Chondrocyte (in vitro differentiated cells): ENCODE data around the gene TAS1R3. TPM values are rescaled to one million over a fixed set of nuclear protein-coding genes. Genes with fewer than 3 reads are reported as not detected.

Experiments
- DNase-seq: peaks from one replicate; pipeline ENCODE4 v3.0.0; 2021; ENCODE audit warnings: mixed read lengths, low spot score
- H3K27ac Mint-ChIP-seq: one replicate; pipeline ENCODE4 v1.8.0; 2021; ENCODE audit warnings: mild to moderate bottlenecking, moderate library complexity, mixed read lengths; ENCODE audit not compliant: unreplicated experiment
- H3K27me3 Mint-ChIP-seq: 2 replicates; pipeline ENCODE4 v1.8.0; 2021; ENCODE audit warnings: low read depth, mixed read lengths
- H3K36me3 Mint-ChIP-seq: 2 replicates; pipeline ENCODE4 v1.8.0; 2021; ENCODE audit warnings: low read depth, mixed read lengths
- H3K4me1 Mint-ChIP-seq: 2 replicates; pipeline ENCODE4 v1.8.0; 2021; ENCODE audit warnings: low read depth, mild to moderate bottlenecking, mixed read lengths
- H3K4me3 Mint-ChIP-seq: one replicate; pipeline ENCODE4 v1.8.0; 2021; ENCODE audit warnings: mild to moderate bottlenecking, moderate library complexity, mixed read lengths; ENCODE audit not compliant: unreplicated experiment
- H3K9me3 Mint-ChIP-seq: 2 replicates; pipeline ENCODE4 v1.8.0; 2021; ENCODE audit warnings: low read depth, mixed read lengths
- CTCF ChIP-seq: fragments of 200-600 bp; sonication (generic); IDR thresholded peaks from 2 replicates; pipeline ENCODE4 v1.5.0; 2021; ENCODE audit warnings: antibody characterized with exemption, mild to moderate bottlenecking, moderate library complexity
- total RNA-seq: library from RNA; stranded (reverse); gene quantifications from 3 replicates; pipeline ENCODE4 v1.2.1, GENCODE V29; 2021

TAS1R3 gene
- total RNA-seq, 1 donor from 2014 or later: 0.37 TPM

- Mint-ChIP-seq H3K9me3 (no peaks in the 10 kb centered on the region), H3K27ac (no peak overlapping the region), H3K27me3 (no peaks in the 10 kb centered on the region), H3K4me3 (no peak overlapping the region), H3K36me3 (peaks cover 3% of the 10 kb centered on the region), H3K4me1 (no peaks in the 10 kb centered on the region)
- DNase-seq: no peak
- no peak for TF ChIP-seq CTCF
Observed at GRCh38 chr1:1336446-1336845, 5.4 kb downstream of the TAS1R3 start.

GRCh38 chr1:1336931-1337792 is 6.1 kb downstream of the TAS1R3 start:
- no peak overlapping the region for H3K4me3 Mint-ChIP-seq
- no peak for DNase-seq
- H3K36me3 Mint-ChIP-seq: peaks cover 3% of the 10 kb centered on the region
- H3K27me3 Mint-ChIP-seq: no peaks in the 10 kb centered on the region
- no peaks in the 10 kb centered on the region for H3K9me3 Mint-ChIP-seq
- H3K27ac Mint-ChIP-seq: no peak overlapping the region
- no peaks in the 10 kb centered on the region for H3K4me1 Mint-ChIP-seq
- TF ChIP-seq CTCF: no peak

- H3K27ac Mint-ChIP-seq: no peak overlapping the region
- TF ChIP-seq CTCF: no peak
- peaks cover 3% of the 10 kb centered on the region for H3K36me3 Mint-ChIP-seq
Observed at GRCh38 chr1:1337793-1338147, 6.7 kb downstream of the TAS1R3 start.

GRCh38 chr1:1338278-1338677 is 7.2 kb downstream of the TAS1R3 start:
- Mint-ChIP-seq H3K4me3 (no peak overlapping the region), H3K36me3 (peaks cover 3% of the 10 kb centered on the region), H3K9me3 (no peaks in the 10 kb centered on the region), H3K27ac (no peak overlapping the region), H3K27me3 (no peaks in the 10 kb centered on the region), H3K4me1 (no peaks in the 10 kb centered on the region)
- DNase-seq: no peak
- TF ChIP-seq CTCF: no peak

More at GRCh38 chr1:1337793-1338147, 6.7 kb downstream of the TAS1R3 start:
- no peak overlapping the region for H3K4me3 Mint-ChIP-seq
- no peaks in the 10 kb centered on the region for H3K27me3 Mint-ChIP-seq
- DNase-seq: no peak
- H3K9me3 Mint-ChIP-seq: no peaks in the 10 kb centered on the region
- no peaks in the 10 kb centered on the region for H3K4me1 Mint-ChIP-seq

GRCh38 chr1:1340185-1340584 is 9.1 kb downstream of the TAS1R3 start:
- Mint-ChIP-seq H3K27ac (no peak overlapping the region), H3K36me3 (peaks cover 3% of the 10 kb centered on the region), H3K27me3 (no peaks in the 10 kb centered on the region), H3K9me3 (no peaks in the 10 kb centered on the region), H3K4me1 (peaks cover 5% of the 10 kb centered on the region), H3K4me3 (no peak overlapping the region)
- no peak for TF ChIP-seq CTCF
- DNase-seq: no peak
